BLaER1 (cell line): ENCODE data around the gene TSPAN18.

Source experiments
- H3K27ac ChIP-seq: shearing (Covaris generic); formaldehyde crosslinking; 2 replicates; pipeline ENCODE4 v1.8.1; 2022
- H3K27me3 ChIP-seq: shearing (Covaris generic); formaldehyde crosslinking; 2 replicates; pipeline ENCODE4 v1.8.1; 2022
- H3K36me3 ChIP-seq: shearing (Covaris generic); formaldehyde crosslinking; 2 replicates; pipeline ENCODE4 v1.8.1; 2022
- H3K4me1 ChIP-seq: shearing (Covaris generic); formaldehyde crosslinking; 2 replicates; pipeline ENCODE4 v1.8.1; 2022
- H3K4me2 ChIP-seq: shearing (Covaris generic); formaldehyde crosslinking; 2 replicates; pipeline ENCODE4 v1.8.1; 2022
- H3K4me3 ChIP-seq: shearing (Covaris generic); formaldehyde crosslinking; 2 replicates; pipeline ENCODE4 v1.8.1; 2022
- H3K9ac ChIP-seq: shearing (Covaris generic); formaldehyde crosslinking; 2 replicates; pipeline ENCODE4 v1.8.1; 2022
- H3K9me3 ChIP-seq: shearing (Covaris generic); formaldehyde crosslinking; 2 replicates; pipeline ENCODE4 v1.8.1; 2022
- H4K20me1 ChIP-seq: shearing (Covaris generic); formaldehyde crosslinking; 2 replicates; pipeline ENCODE4 v1.8.1; 2022
- Cebpa-rat ChIP-seq: shearing (Covaris generic); IDR thresholded peaks from 2 replicates; pipeline ENCODE4 v1.8.1; 2022

Gene TSPAN18

DNA sequence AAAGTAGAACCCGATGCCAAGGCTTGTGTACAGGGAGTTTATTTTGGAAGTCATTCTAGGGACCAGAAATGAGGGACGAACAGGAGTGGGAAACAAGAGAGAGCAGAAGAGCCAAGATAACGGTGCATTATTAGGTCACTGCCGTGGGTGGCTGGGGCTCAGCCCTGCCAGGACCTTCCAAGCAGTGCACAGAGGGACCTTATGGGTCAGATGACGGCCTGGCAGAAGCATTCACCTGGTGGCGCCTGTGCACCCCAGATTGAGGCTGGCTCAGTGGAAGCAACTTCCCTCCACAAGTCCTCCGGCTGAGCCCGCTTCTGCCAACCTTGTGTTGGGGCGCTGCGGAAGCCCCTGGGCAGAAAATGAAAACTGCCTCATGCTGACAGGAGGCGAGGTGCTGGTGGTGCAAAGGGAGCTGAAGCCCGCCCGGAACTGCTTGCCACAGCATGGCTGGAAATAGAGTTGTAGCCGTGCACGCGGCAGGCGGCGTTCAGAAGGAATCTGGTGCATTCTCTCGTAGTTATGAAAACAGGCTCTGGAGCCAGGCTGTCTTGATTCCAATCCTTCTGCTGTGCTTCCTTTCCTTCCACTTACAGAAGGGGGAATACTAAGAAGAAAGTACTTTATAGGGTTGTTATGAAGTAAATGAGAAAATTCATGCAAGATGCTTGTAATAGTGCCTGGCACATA is 246.1 kb downstream of the TSPAN18 start:
- H3K4me2 ChIP-seq = no peak overlapping the region
- no peaks in the 10 kb centered on the region for H3K36me3 ChIP-seq
- H3K9me3 ChIP-seq = no peaks in the 10 kb centered on the region
- no peak overlapping the region for H3K27ac ChIP-seq
- no peak for TF ChIP-seq Cebpa-rat
- no peak overlapping the region for H3K9ac ChIP-seq
- H4K20me1 ChIP-seq = no peaks in the 10 kb centered on the region
- H3K27me3 ChIP-seq = no peaks in the 10 kb centered on the region
- H3K4me3 ChIP-seq = no peak overlapping the region
- H3K4me1 ChIP-seq = peaks cover 36% of the 10 kb centered on the region

DNA sequence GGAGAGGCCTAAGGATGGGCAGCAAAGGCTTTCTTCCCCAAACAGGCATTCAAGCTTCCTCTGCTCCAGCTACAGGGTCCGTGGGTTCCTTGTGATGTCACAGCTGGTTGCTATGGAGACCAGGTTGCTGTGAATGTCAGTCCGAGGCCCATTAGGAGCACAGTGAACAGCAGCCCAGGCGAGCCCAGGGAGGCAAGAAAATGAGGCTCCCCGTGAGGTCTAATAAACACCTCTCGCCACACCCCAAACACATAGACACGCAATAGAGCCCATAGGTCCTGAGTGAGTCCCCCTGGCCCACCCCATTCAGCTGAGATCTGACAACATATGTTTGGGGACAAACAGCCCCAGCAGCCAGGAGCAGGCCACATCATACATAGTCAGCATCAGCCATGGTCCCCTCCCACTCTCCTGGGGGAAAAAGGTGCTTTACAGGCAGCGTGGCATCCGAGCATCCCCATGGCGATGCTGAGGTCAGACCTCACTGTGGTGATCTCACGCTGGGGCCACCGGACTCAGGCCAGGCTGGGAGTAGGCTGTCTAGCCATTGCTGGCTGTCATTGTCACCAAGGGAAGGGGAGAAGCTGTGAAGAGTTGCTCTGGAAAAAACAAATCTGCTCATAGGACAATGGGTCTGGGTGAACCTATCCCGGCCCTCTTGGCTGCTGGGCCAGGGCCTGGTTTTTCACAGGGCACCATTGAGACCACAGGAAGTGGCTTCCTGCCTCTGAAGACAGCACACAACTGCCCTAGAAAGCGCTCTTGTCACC is 247.1 kb downstream of the TSPAN18 start:
- peak overlapping the region; percentile 62 for H3K27ac ChIP-seq
- H3K36me3 ChIP-seq = no peaks in the 10 kb centered on the region
- peaks cover 46% of the 10 kb centered on the region for H3K4me1 ChIP-seq
- peak overlapping the region; percentile 61 for H3K4me2 ChIP-seq
- no peaks in the 10 kb centered on the region for H3K27me3 ChIP-seq
- peak overlapping the region; percentile 38; the same call in 1 of the 2 replicates for H3K9ac ChIP-seq
- no peaks in the 10 kb centered on the region for H4K20me1 ChIP-seq
- no peak for TF ChIP-seq Cebpa-rat
- H3K4me3 ChIP-seq = no peak overlapping the region
- H3K9me3 ChIP-seq = no peaks in the 10 kb centered on the region

DNA sequence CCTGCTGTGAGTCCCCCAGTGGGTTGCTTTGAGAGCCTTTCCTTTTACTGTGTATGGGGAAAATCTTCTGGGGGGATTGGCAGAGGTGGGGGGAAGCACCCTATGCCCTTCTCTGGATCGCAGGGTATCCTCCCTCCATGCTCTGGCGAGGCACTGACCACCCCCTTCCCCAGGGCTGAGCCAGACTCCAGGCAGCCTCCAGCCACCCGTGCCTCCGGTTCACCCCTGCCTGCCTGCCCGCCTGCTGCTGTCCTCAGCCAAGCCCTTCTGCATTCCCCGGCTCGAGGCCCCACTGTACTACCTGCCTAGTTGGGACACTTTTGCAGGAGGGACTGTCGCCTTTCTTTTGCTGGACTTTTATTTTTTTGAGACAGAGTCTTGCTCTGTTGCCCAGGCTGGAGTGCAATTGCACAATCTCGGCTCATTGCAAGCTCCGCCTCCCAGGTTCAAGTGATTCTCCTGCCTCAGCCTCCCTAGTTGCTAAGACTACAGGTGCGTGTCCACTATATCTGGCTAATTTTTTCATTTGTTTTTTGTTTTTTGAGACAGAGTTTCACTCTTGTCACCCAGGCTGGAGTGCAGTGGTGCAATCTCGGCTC is 247.7 kb downstream of the TSPAN18 start:
- Histone ChIP-seq H3K9ac (peak overlapping the region; percentile 38; the same call in 1 of the 2 replicates), H3K4me3 (no peak overlapping the region), H3K27ac (peak overlapping the region; percentile 62), H3K4me2 (peak overlapping the region; percentile 61), H4K20me1 (no peaks in the 10 kb centered on the region), H3K36me3 (no peaks in the 10 kb centered on the region), H3K27me3 (no peaks in the 10 kb centered on the region), H3K9me3 (no peaks in the 10 kb centered on the region), H3K4me1 (peaks cover 48% of the 10 kb centered on the region)
- TF ChIP-seq Cebpa-rat = peak; percentile 41

DNA sequence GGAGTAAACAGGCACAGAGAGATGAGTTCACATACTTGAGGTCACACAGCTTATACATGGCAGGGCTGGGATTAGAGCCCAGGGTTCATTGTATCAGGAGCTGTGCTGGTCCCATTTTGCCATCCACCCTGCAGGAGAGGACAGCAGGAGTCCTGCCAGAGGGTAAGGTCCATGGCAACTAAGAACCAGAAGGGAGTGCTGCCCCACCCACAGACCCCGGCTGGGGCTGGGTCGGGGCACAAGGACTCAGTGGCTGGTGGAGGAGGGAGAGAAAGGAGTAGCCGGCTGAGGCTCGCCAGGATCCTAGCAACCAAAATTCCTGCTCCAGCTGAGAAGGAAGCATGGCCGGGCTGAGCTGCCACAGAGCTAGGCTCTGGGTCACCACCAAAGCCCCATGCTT is 249.8 kb downstream of the TSPAN18 start:
- Histone ChIP-seq H4K20me1 (no peaks in the 10 kb centered on the region), H3K4me2 (no peak overlapping the region), H3K9ac (no peak overlapping the region), H3K9me3 (no peaks in the 10 kb centered on the region), H3K4me3 (no peak overlapping the region), H3K27ac (no peak overlapping the region), H3K36me3 (no peaks in the 10 kb centered on the region), H3K27me3 (no peaks in the 10 kb centered on the region), H3K4me1 (peaks cover 67% of the 10 kb centered on the region)
- no peak for TF ChIP-seq Cebpa-rat

DNA sequence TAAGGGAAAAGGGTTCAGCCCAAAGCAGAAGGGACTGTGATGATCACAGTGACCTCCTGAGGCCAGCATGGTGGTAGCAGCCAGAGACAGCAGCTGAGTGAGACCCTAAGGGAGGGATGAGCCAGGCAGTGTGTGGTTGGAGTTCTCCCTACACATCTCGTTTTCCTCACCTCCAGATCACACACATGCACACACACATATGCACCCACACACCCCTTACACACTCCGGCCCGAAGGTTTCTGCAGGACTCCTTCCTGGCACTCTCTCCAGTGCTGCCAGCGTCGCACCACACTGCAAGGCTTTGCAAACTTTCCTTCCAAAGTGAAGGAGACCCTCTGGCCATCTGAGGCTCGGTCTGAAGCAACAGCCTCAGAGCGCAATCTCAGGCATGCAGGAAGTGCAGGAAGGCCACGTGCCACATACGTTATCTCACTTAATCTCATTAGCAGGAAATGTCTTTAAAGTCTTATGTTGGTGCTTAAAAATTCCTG is 250.8 kb downstream of the TSPAN18 start:
- Histone ChIP-seq H3K4me1 (peaks cover 76% of the 10 kb centered on the region), H3K27me3 (no peaks in the 10 kb centered on the region), H3K9me3 (no peaks in the 10 kb centered on the region), H3K4me2 (peak overlapping the region; percentile 93), H3K9ac (0 out of 2 replicates have a peak overlapping the region, but pooled peaks have one; percentile 11), H3K27ac (peak overlapping the region; percentile 70), H4K20me1 (no peaks in the 10 kb centered on the region), H3K4me3 (no peak overlapping the region), H3K36me3 (no peaks in the 10 kb centered on the region)
- TF ChIP-seq Cebpa-rat = no peak

DNA sequence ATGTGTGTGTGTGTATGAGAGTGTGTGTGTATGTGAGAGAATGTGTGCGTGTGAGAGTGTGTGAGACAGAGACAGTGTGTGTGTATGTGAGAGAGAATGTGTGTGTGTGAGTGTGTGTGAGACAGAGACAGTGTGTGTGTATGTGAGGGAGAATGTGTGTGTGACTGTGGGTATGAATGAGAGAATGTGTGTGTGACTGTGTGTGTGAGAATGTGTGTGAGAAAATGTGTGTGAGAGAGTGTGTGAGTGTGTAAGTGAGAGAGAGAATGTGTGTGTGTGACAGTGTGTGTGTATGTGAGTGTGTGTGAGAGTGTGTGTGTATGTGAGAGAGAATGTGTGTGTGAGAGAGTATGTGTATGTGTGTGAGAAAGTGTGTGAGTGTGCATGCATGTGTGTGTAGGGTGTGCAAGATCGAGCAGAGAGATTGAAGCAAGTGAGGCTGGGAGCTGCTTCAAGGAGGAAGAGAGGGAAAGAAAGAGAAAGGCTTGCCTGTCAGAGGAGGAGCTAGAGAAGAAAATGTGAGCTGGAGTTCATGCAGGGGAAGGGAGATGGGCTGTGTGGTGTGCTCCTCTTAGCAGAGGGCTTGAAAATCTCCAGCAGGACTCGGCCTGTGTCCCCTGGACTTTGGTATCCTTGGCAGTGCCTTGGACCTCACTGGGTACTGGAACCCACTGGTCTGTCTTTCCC is 251.7 kb downstream of the TSPAN18 start:
- Histone ChIP-seq H3K4me3 (no peak overlapping the region), H3K9me3 (no peaks in the 10 kb centered on the region), H3K27me3 (no peaks in the 10 kb centered on the region), H4K20me1 (no peaks in the 10 kb centered on the region), H3K27ac (peak overlapping the region; percentile 70), H3K9ac (peak overlapping the region; percentile 11; the same call in 1 of the 2 replicates), H3K4me1 (peaks cover 79% of the 10 kb centered on the region), H3K4me2 (peak overlapping the region; percentile 93), H3K36me3 (no peaks in the 10 kb centered on the region)
- TF ChIP-seq Cebpa-rat = no peak

DNA sequence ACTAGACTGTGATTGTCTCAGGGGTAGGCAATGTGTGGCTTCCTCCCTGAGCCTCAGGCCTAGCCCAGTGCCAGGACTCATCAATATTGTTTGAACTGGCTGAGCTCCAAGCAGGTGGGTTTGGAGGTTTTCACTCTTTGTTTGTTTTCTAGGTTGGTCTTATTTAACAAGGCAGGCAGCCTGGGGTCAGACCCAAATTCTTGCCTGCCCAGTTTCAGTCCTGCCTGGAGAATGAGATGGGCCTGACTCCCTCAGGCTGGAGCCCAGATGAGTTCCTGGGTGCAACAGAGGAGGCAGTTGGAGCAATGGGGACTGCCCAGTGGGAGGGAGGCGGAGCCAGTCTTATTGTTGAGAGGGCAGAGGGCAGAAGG is 252.2 kb downstream of the TSPAN18 start:
- Histone ChIP-seq H3K27me3 (no peaks in the 10 kb centered on the region), H3K9ac (peak overlapping the region; percentile 11; the same call in 1 of the 2 replicates), H3K36me3 (no peaks in the 10 kb centered on the region), H3K4me3 (no peak overlapping the region), H3K9me3 (no peaks in the 10 kb centered on the region), H3K27ac (peak overlapping the region; percentile 70), H3K4me2 (peak overlapping the region; percentile 93), H3K4me1 (peaks cover 74% of the 10 kb centered on the region), H4K20me1 (no peaks in the 10 kb centered on the region)
- no peak for TF ChIP-seq Cebpa-rat

DNA sequence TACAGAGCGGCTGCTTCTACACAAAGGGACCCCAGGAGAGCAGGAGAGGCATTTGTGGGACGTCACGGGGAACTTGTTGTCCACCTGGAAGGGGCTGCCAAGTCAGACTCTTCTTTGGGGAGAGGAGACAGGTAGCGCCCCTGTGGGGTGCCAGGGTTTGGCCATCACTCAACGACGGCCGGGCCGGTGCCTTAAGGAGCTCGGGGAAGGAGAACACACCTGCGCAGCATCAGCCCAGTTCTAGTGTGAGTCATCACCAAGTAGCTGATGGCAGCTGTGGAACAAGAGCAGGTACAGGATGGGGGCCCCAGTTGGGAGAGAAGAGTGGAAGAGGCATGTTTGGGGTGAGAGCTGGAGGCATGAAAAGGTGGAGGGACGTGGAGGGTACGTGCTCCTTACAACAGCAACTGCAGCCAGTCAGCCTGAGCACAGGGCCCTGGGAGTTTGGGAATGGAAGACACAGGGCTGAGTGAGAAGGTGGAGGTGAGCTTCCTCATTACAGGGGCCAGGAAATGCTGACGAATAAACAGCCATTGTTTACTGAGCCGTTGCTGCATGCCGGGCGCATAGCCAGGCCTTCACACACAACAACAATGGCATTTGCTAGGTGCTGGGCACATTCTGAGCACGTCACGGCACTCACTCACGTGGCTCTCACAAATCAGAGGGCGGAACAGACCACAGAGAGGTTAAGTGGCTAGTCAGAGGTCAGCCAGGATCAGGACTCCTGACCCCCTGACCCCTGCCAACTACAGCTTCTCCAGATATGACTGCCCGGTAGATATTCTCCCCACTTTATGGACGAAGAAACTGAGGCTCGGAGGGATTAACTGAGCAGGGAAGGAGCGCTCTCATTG is 253.0 kb downstream of the TSPAN18 start:
- peak overlapping the region; percentile 93 for H3K4me2 ChIP-seq
- no peak overlapping the region for H3K4me3 ChIP-seq
- peaks cover 66% of the 10 kb centered on the region for H3K4me1 ChIP-seq
- H4K20me1 ChIP-seq = no peaks in the 10 kb centered on the region
- no peak for TF ChIP-seq Cebpa-rat
- no peaks in the 10 kb centered on the region for H3K27me3 ChIP-seq
- no peaks in the 10 kb centered on the region for H3K9me3 ChIP-seq
- no peaks in the 10 kb centered on the region for H3K36me3 ChIP-seq
- peak overlapping the region; percentile 70 for H3K27ac ChIP-seq
- H3K9ac ChIP-seq = peak overlapping the region; percentile 11; the same call in 1 of the 2 replicates
